NT2/D1 (cell line): Measurements from ENCODE around the gene BNC2.

Experiments
- SUZ12 ChIP-seq: IDR thresholded peaks from 2 replicates; pipeline ENCODE4 v1.6.1; 2011; ENCODE audit not compliant: insufficient read length, insufficient read depth; ENCODE audit errors: extremely low read depth
- YY1 ChIP-seq: IDR thresholded peaks from 2 replicates; pipeline ENCODE4 v1.6.1; 2011; ENCODE audit not compliant: insufficient read length, insufficient read depth

DNA sequence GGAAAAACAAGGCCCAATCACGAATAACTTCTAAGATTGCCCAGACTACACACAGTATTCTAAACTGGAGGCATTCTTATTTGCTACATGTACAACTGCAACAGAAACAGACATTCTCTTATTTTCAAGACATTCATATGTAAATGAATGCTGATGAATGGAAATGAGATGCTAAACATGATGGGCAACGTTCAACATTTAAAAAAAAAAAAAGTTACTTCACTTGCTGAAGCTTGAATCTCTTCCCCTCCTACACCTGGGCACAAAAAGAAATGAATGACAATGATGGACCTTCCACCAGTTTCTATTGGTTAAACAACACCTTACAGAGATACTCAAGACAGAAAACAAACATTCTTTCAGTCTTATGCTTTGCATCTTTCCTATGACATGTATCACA lies 160.5 kb downstream of the BNC2 start:
- TF ChIP-seq YY1 (no peak), SUZ12 (no peak)
